GM12878 (cell line): Measurements from ENCODE around the gene SLC39A8. TPM values are rescaled to one million over a fixed set of nuclear protein-coding genes. Genes with fewer than 3 reads are reported as not detected.

Experiments used
- ATAC-seq: fragments of 200-7000 bp; cut with Tn5 transposase; 3 replicates; pipeline ENCODE4 v1.9.1; 2020; ENCODE audit warnings: mild to moderate bottlenecking, moderate library complexity
- BruUV-seq: library from RNA; stranded (reverse); fragments of 400-500 nt; replicated peaks from 2 replicates; lab custom pipeline; 2021; lab: Mats Ljungman, UMichigan
- CTCF ChIA-PET: fragments of 300-600 bp; sonication (Branson Sonifier 250); formaldehyde crosslinking; extraction: SDS; loops from one replicate; lab custom pipeline; 2021; ENCODE audit warnings: inconsistent platforms; lab: Yijun Ruan, JAX
- POLR2A ChIA-PET: fragments of 350-600 bp; formaldehyde crosslinking; extraction: SDS; loops from one replicate; lab custom pipeline; 2021; ENCODE audit warnings: inconsistent platforms; lab: Charles Lee
- RAD21 ChIA-PET: fragments of 300-600 bp; sonication (Branson Sonifier 250); formaldehyde crosslinking; loops from one replicate; lab custom pipeline; 2023; ENCODE audit warnings: antibody characterized with exemption; ENCODE audit not compliant: unreplicated experiment; lab: Charles Lee
- SMC1A ChIA-PET: fragments of 300-600 bp; sonication (Branson Sonifier 250); formaldehyde crosslinking; loops from one replicate; lab custom pipeline; 2023; ENCODE audit not compliant: unreplicated experiment, uncharacterized antibody; lab: Charles Lee
- DNase-seq: peaks from one replicate; pipeline ENCODE4 v3.0.0-alpha.2; 2011; ENCODE audit warnings: low read depth, low spot score
- FAIRE-seq: peaks from 3 replicates; lab custom pipeline; 2011; peaks lifted over from hg19 to GRCh38; lab: Jason Lieb, UNC
- H2AFZ ChIP-seq: 2 replicates; pipeline ENCODE4 v1.6.0; 2011; ENCODE audit warnings: low read depth, low read length, control low read depth; ENCODE audit not compliant: control insufficient read depth
- H3K27ac ChIP-seq: 2 replicates; pipeline ENCODE4 v1.5.1; 2011; ENCODE audit warnings: control low read depth; ENCODE audit not compliant: control insufficient read depth, insufficient read depth
- H3K27me3 ChIP-seq, 2 experiments: replicated peaks in 1 of 2; 2 replicates each; pipeline versions ENCODE4 v1.6.0 to v1.6.1; 2011; ENCODE audit warnings: low read length in 1 of 2; ENCODE audit not compliant: control insufficient read depth in 2 of 2, insufficient read depth in 2 of 2
- H3K36me3 ChIP-seq, 2 experiments: 2 replicates each; pipeline ENCODE4 v1.5.1; 2011; ENCODE audit warnings: low read length in 1 of 2; ENCODE audit not compliant: control insufficient read depth in 2 of 2, insufficient read depth in 2 of 2
- H3K4me1 ChIP-seq: 2 replicates; pipeline ENCODE4 v1.6.1; 2011; ENCODE audit warnings: mild to moderate bottlenecking, low read length, moderate library complexity, mixed read lengths; ENCODE audit not compliant: control insufficient read depth, insufficient read depth
- H3K4me2 ChIP-seq: 2 replicates; pipeline ENCODE4 v1.6.0; 2011; ENCODE audit warnings: control low read depth; ENCODE audit not compliant: control insufficient read depth, insufficient read depth
- H3K4me3 ChIP-seq: fragments of 200-600 bp; sonication (generic); 2 replicates; pipeline ENCODE4 v1.5.1; 2016
- H3K79me2 ChIP-seq: 2 replicates; pipeline ENCODE4 v1.6.0; 2011; ENCODE audit warnings: low read length; ENCODE audit not compliant: control insufficient read depth, insufficient read depth
- H3K9ac ChIP-seq: 2 replicates; pipeline ENCODE4 v1.8.0; 2011; ENCODE audit warnings: low read length, control low read depth, mixed read lengths; ENCODE audit not compliant: control insufficient read depth, insufficient read depth
- H3K9me3 ChIP-seq: replicated peaks from 3 replicates; pipeline ENCODE4 v1.5.1; 2011; ENCODE audit warnings: mild to moderate bottlenecking, low read length; ENCODE audit not compliant: control insufficient read depth, insufficient read depth
- H4K20me1 ChIP-seq: 2 replicates; pipeline ENCODE4 v1.6.0; 2011; ENCODE audit not compliant: control insufficient read depth, insufficient read depth
- BRCA1 ChIP-seq: IDR thresholded peaks from 2 replicates; pipeline ENCODE4 v1.6.1; 2011; ENCODE audit warnings: low read depth, low read length, improper control_type of control experiment
- CBX5 ChIP-seq: sonication (generic); IDR thresholded peaks from 2 replicates; pipeline ENCODE4 v1.6.1; 2016; ENCODE audit warnings: low read depth, moderate library complexity, mild to moderate bottlenecking, inconsistent platforms
- CTCF ChIP-seq, 3 experiments: IDR thresholded peaks in 2 of 3; conservative IDR thresholded peaks in 1 of 3; 2 replicates each; pipeline ENCODE4 v1.5.1; 2011; ENCODE audit warnings: low read depth in 3 of 3, low read length in 3 of 3, mild to moderate bottlenecking in 3 of 3, control low read depth in 2 of 3, moderate library complexity in 2 of 3, inconsistent platforms in 1 of 3, mixed read lengths in 1 of 3; ENCODE audit not compliant: control insufficient read depth in 2 of 3, insufficient read depth in 1 of 3; ENCODE audit errors: extremely low read depth in 1 of 3
- EP300 ChIP-seq, 2 experiments: fragments of 150-350 bp in 1 of 2; IDR thresholded peaks; 2 replicates each; pipeline ENCODE4 v1.6.1; 2011 to 2012; ENCODE audit warnings: low read depth in 2 of 2, low read length in 2 of 2, borderline replicate concordance in 1 of 2, improper control_type of control experiment in 1 of 2, inconsistent platforms in 1 of 2; ENCODE audit not compliant: control insufficient read depth in 1 of 2
- MAX ChIP-seq: IDR thresholded peaks from 2 replicates; pipeline ENCODE4 v1.6.1; 2012; ENCODE audit warnings: low read depth, low read length, improper control_type of control experiment
- PAX8 ChIP-seq: fragments of 450-650 bp; IDR thresholded peaks from 2 replicates; pipeline ENCODE4 v1.6.1; 2017; ENCODE audit warnings: mild to moderate bottlenecking, moderate library complexity
- SRF ChIP-seq, 2 experiments: IDR thresholded peaks; 2 replicates each; pipeline ENCODE4 v1.6.1; 2011; ENCODE audit warnings: low read depth in 2 of 2, low read length in 2 of 2, mild to moderate bottlenecking in 1 of 2, moderate library complexity in 1 of 2
- STAT1 ChIP-seq: fragments of 450-650 bp; conservative IDR thresholded peaks from 2 replicates; pipeline ENCODE4 v1.6.1; 2014; ENCODE audit warnings: antibody characterized with exemption, mild to moderate bottlenecking
- WGBS: methylation state at CpG from one replicate; pipeline ENCODE4 v1.1.6; 2016; ENCODE audit warnings: low lambda C conversion rate; ENCODE audit not compliant: insufficient replicate concordance, insufficient coverage; ENCODE audit errors: missing lambda C conversion rate; 5-methylcytosine and 5-hydroxymethylcytosine counted together
- in situ Hi-C: fragments of 300-500 bp; cut with MboI; formaldehyde crosslinking; loops from 9 replicates; pipeline ENCODE4 v1.14.3; 2018; ENCODE audit warnings: mixed read lengths
- intact Hi-C: fragments of 100-400 bp; cut with micrococcal nuclease; formaldehyde crosslinking; loops from one replicate; pipeline ENCODE4 v1.14.2; 2022; ENCODE audit not compliant: unreplicated experiment
- polyA plus RNA-seq, 11 experiments: library from polyadenylated mRNA; depleted of rRNA in 4 of 11; unstranded in 6 of 11; stranded (reverse) in 5 of 11; fragments of >200 nt; fragmentation: Nextera tagmentation in 4 of 11; fragmentation: Illumina TruSeq in 1 of 11; extraction: Ambion mirVana in 4 of 11; extraction: Trizol in 1 of 11; gene quantifications; 1 replicate in 1 of 11; 2 replicates in 10 of 11; pipeline versions ENCODE4 v1.2.1 to v1.2.3, GENCODE V29; 2011 to 2016; ENCODE audit warnings: inconsistent platforms in 2 of 11, missing spikeins in 2 of 11, low read depth in 1 of 11
- total RNA-seq, 4 experiments: library from RNA; depleted of rRNA in 3 of 4; stranded (reverse); fragments of >200 nt in 3 of 4; fragmentation: Illumina TruSeq in 1 of 4; extraction: Trizol in 1 of 4; gene quantifications; 2 replicates each; pipeline versions ENCODE4 v1.2.1 to v1.2.3, GENCODE V29; 2013 to 2021

Gene SLC39A8
- total and polyA plus RNA-seq, 10 of the 15 experiments (the other 5 are each of a cell fraction or from before 2014, with no cell fraction given), result 7.9 to 47.8 (median 32.8) TPM

DNA sequence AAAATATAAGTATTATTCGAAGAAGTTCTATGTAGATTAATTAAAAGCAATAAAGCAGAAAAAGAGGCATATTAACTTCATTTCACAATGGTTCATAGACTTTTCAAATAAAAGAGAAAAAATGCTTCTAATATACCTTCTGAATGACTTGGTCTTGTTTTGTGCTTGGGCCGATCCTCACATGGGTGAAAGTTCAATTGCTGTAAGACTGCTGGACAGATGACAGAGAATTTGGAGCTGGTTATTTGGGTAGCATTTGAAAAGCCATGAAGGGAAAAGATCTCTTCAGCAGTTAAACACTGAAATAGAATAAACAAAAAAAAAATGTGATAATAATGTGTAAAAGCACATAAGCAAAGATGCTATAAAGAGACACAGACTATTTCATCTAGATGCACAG is 29.8 kb downstream of the SLC39A8 start:
- Histone ChIP-seq H2AFZ (no peak overlapping the region), H3K4me1 (no peaks in the 10 kb centered on the region), H3K4me2 (no peak overlapping the region), H3K9ac (no peak overlapping the region), H3K36me3 (peaks cover 0 to 1% of the 10 kb centered on the region in 2 experiments; a peak in 3 of 4 replicates), H4K20me1 (no peaks in the 10 kb centered on the region), H3K9me3 (peaks cover 6% of the 10 kb centered on the region; the same call in 2 of the 3 replicates), H3K4me3 (no peak overlapping the region), H3K27ac (no peak overlapping the region), H3K79me2 (peaks cover 8% of the 10 kb centered on the region), H3K27me3 (no peaks in the 10 kb centered on the region)
- WGBS, result 94% methylated on average over 2 of the region's 2 CpGs
- ChIA-PET CTCF (interaction anchor here (0.9 to 3.6 kb wide), 2 partner anchors 15 to 18 kb away, joined by 3 to 21 read pairs; no protein-coding TSS in a partner anchor), POLR2A (interaction anchor here (1.0 kb wide), 1 partner anchor 11 kb away, joined by 3 read pairs; no protein-coding TSS in a partner anchor), SMC1A (interaction anchor here (1.1 to 1.7 kb wide), 3 partner anchors 14 to 30 kb away, joined by 3 to 7 read pairs (median 4); partner anchors contain the start of gene SLC39A8), RAD21 (no interaction called here)
- TF ChIP-seq SRF (IDR thresholded peaks at IDR 0.05; ENCODE audit: low read depth in 2 of 2, low read length in 2 of 2), result no peak
- TF ChIP-seq CBX5, result no peak
- no peak for TF ChIP-seq STAT1
- TF ChIP-seq BRCA1, result no peak
- ATAC-seq (no peak), DNase-seq (no peak), FAIRE-seq (no peak)
- in situ Hi-C loops, result no loop called here
- BruUV-seq, result no TSS peak
- intact Hi-C loops, result no loop called here

DNA sequence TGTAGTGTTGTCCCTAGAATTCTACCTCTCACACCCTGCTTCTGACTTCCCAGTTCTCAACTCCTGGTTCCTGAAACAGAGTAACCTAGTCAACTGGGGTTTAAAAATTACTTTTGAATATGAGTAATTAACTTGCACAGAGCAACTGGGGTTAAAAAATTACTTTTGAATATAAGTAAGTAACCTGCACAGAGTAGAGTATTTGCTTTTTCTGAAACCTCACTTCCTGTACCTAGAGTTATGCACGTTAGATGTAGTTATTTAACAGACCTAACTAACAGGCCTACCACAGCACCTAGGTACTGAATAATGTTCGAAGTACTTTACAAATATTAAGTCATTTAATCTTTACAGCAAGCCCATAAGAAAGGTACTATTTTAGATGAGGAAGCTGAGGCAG is 32.9 kb downstream of the SLC39A8 start:
- ChIA-PET SMC1A (interaction anchor here (1.5 kb wide), 1 partner anchor 9 kb away, joined by 7 read pairs; no protein-coding TSS in a partner anchor), RAD21 (no interaction called here), CTCF (interaction anchor here (1.5 to 1.6 kb wide), 2 partner anchors 11 to 13 kb away, joined by 3 to 4 read pairs; no protein-coding TSS in a partner anchor), POLR2A (no interaction called here)
- Histone ChIP-seq H3K4me1 (no peaks in the 10 kb centered on the region), H3K79me2 (peaks cover 2% of the 10 kb centered on the region; the same call in 1 of the 2 replicates), H3K9me3 (peaks cover 6% of the 10 kb centered on the region; the same call in 2 of the 3 replicates), H3K4me2 (no peak overlapping the region), H4K20me1 (no peaks in the 10 kb centered on the region), H2AFZ (no peak overlapping the region), H3K27ac (no peak overlapping the region), H3K27me3 (no peaks in the 10 kb centered on the region), H3K36me3 (peaks cover 0 to 1% of the 10 kb centered on the region in 2 experiments; a peak in 3 of 4 replicates), H3K9ac (no peak overlapping the region), H3K4me3 (no peak overlapping the region)
- intact Hi-C loops, result no loop called here
- 72% methylated on average over 2 of the region's 2 CpGs for WGBS
- TF ChIP-seq EP300 (IDR thresholded peaks at IDR 0.05; ENCODE audit: borderline replicate concordance in 1 of 2, control insufficient read depth in 1 of 2, low read depth in 2 of 2, low read length in 2 of 2), result no peak
- no peak for TF ChIP-seq PAX8
- TF ChIP-seq MAX, result no peak
- no peak for TF ChIP-seq CTCF (IDR thresholded peaks at IDR 0.05 in 2 of 3, conservative IDR thresholded peaks at IDR 0.05 in 1 of 3; ENCODE audit: control insufficient read depth in 2 of 3, extremely low read depth in 1 of 3, insufficient read depth in 1 of 3, low read depth in 3 of 3, low read length in 3 of 3)
- no TSS peak for BruUV-seq
- in situ Hi-C loops, result no loop called here
- FAIRE-seq, result no peak
- no peak for DNase-seq
- ATAC-seq, result no peak
